HepG2 (cell line): Measurements from ENCODE around the gene CERS4. TPM values are rescaled to one million over a fixed set of nuclear protein-coding genes. Genes with fewer than 3 reads are reported as not detected.
A peak's percentile ranks its signal among the peaks of the same experiment; 100 is the strongest.

ENCODE experiments used
- CENPX ChIP-seq: sonication (generic); formaldehyde crosslinking; IDR thresholded peaks from 2 replicates; pipeline ENCODE4 v1.9.0; 2021; ENCODE audit warnings: mild to moderate bottlenecking, missing genetic modification reagents, moderate library complexity
- DMAP1 ChIP-seq: IDR thresholded peaks from 2 replicates; pipeline ENCODE4 v1.6.1; 2016
- FOXC1 ChIP-seq: sonication (generic); formaldehyde crosslinking; IDR thresholded peaks from 2 replicates; pipeline ENCODE4 v1.8.0; 2022; ENCODE audit warnings: mild to moderate bottlenecking, missing genetic modification reagents, borderline replicate concordance
- FOXP1 ChIP-seq, 2 experiments: fragments of 450-650 bp in 1 of 2; IDR thresholded peaks; 2 replicates each; pipeline ENCODE4 v1.6.1; 2017 to 2018; ENCODE audit warnings: antibody characterized with exemption in 1 of 2
- HCFC1 ChIP-seq: fragments of 150-350 bp; IDR thresholded peaks from 2 replicates; pipeline ENCODE4 v1.6.1; 2014; ENCODE audit warnings: low read depth, low read length
- HMG20B ChIP-seq: conservative IDR thresholded peaks from 2 replicates; pipeline ENCODE4 v1.6.1; 2016; ENCODE audit warnings: missing genetic modification reagents, missing compliant biosample characterization
- MIER3 ChIP-seq: IDR thresholded peaks from 2 replicates; pipeline ENCODE4 v1.6.1; 2016; ENCODE audit warnings: missing compliant biosample characterization, borderline replicate concordance
- POLR2G ChIP-seq: fragments of 200-400 bp; formaldehyde crosslinking; IDR thresholded peaks from 2 replicates; pipeline ENCODE4 v1.6.1; 2018; ENCODE audit warnings: mild to moderate bottlenecking, low read depth, low read length, moderate library complexity
- PRMT3 ChIP-seq: sonication (generic); formaldehyde crosslinking; IDR thresholded peaks from 2 replicates; pipeline ENCODE4 v1.8.1; 2022; ENCODE audit warnings: low read depth, mild to moderate bottlenecking, moderate library complexity, missing genetic modification reagents, borderline replicate concordance
- RFX3 ChIP-seq: IDR thresholded peaks from 2 replicates; pipeline ENCODE4 v1.6.1; 2016; ENCODE audit warnings: missing biosample characterization, missing genetic modification reagents
- ZFY ChIP-seq: sonication (generic); formaldehyde crosslinking; IDR thresholded peaks from 2 replicates; pipeline ENCODE4 v1.4.0; 2020; ENCODE audit warnings: missing genetic modification reagents
- ZNF501 ChIP-seq: sonication (generic); formaldehyde crosslinking; IDR thresholded peaks from 2 replicates; pipeline ENCODE4 v1.5.1; 2020; ENCODE audit warnings: mild to moderate bottlenecking, moderate library complexity, missing genetic modification reagents
- polyA plus RNA-seq, 8 experiments: library from polyadenylated mRNA; depleted of rRNA in 3 of 8; stranded (reverse) in 7 of 8; unstranded in 1 of 8; fragments of >200 nt; fragmentation: Illumina TruSeq in 4 of 8; extraction: Trizol in 4 of 8; gene quantifications; 2 replicates each; pipeline versions ENCODE4 v1.2.1 to v1.2.3, GENCODE V29; 2011 to 2016; ENCODE audit warnings: low read depth in 4 of 8, missing spikeins in 1 of 8, mixed read lengths in 1 of 8; ENCODE audit not compliant: insufficient read depth in 1 of 8
- total RNA-seq, 5 experiments: library from RNA; depleted of rRNA; stranded (reverse); fragments of >200 nt; fragmentation: Illumina TruSeq; extraction: Trizol; gene quantifications; 2 replicates each; pipeline ENCODE4 v1.2.3, GENCODE V29; 2016; ENCODE audit warnings: low read depth in 1 of 5
- TF ChIP-seq, protein P1 (sequence below): sonication (generic); formaldehyde crosslinking; IDR thresholded peaks from 2 replicates; pipeline ENCODE4 v1.4.0; 2020; ENCODE audit warnings: missing genetic modification reagents, borderline replicate concordance
- TF ChIP-seq, protein P2 (sequence below): sonication (generic); formaldehyde crosslinking; IDR thresholded peaks from 2 replicates; pipeline ENCODE4 v1.8.1; 2023; ENCODE audit warnings: mild to moderate bottlenecking, moderate library complexity, missing genetic modification reagents
- TF ChIP-seq, protein P3 (sequence below): sonication (generic); formaldehyde crosslinking; IDR thresholded peaks from 2 replicates; pipeline ENCODE4 v1.4.0; 2020; ENCODE audit warnings: missing genetic modification reagents, low read depth, mild to moderate bottlenecking, borderline replicate concordance
- TF ChIP-seq, protein P4 (sequence below): sonication (generic); formaldehyde crosslinking; IDR thresholded peaks from 2 replicates; pipeline ENCODE4 v1.4.0; 2020; ENCODE audit warnings: mild to moderate bottlenecking, missing genetic modification reagents, borderline replicate concordance
- TF ChIP-seq, protein P5 (sequence below): sonication (generic); formaldehyde crosslinking; IDR thresholded peaks from 2 replicates; pipeline ENCODE4 v1.9.0; 2021; ENCODE audit warnings: missing genetic modification reagents, borderline replicate concordance

The CERS4 gene
- total and polyA plus RNA-seq, 2 of the 13 experiments (the other 11 are each of a cell fraction or from before 2014, with no cell fraction given) = 74.7 to 83.5 TPM

DNA sequence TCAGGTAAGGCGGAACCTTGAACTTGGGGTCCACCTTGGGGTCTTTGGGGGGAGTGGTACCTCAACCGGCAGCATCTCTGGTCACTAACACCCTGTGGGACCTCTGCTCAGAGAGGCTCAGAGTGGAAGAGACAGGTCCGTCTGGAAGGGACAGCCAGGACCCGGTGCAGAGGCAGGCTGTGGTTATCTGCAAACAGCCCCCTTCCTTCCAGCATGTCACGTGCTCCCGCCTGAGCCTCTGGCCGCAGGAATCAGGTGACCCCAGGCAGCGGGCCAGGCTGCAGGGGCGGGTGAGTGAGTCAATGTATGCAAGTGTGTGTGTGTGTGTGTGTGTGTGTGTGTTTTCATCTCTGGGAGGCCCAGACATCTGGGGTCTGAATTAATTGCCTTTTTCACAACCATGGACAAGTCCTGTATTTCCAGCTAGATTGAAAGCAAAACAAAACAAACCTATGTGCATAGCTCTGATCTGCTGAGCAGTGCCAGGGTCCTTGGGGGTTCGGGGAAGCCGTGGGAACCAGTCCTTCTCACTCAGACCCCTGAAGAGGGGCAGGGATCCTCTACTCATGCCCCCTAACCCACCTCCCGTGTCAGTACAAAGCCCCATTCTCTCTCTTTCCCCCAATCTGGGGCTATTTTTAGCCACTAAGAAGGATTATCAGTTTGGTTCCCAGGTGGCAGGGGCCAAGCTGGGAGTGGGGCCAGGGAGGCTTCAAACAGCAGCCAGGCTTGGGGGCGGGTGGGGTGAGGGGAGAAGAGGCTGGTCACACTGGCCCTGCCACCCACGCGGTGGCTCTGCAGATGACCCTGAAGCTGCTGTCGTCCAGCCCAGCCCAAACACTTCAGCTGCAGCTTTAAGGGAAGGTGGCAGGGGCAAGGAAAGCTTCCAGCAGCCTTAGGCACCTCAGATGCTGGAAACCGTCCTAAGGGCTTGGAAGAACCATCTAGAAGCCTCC is 31.4 kb downstream of the CERS4 start (continued):
- TF ChIP-seq, protein P1, sequence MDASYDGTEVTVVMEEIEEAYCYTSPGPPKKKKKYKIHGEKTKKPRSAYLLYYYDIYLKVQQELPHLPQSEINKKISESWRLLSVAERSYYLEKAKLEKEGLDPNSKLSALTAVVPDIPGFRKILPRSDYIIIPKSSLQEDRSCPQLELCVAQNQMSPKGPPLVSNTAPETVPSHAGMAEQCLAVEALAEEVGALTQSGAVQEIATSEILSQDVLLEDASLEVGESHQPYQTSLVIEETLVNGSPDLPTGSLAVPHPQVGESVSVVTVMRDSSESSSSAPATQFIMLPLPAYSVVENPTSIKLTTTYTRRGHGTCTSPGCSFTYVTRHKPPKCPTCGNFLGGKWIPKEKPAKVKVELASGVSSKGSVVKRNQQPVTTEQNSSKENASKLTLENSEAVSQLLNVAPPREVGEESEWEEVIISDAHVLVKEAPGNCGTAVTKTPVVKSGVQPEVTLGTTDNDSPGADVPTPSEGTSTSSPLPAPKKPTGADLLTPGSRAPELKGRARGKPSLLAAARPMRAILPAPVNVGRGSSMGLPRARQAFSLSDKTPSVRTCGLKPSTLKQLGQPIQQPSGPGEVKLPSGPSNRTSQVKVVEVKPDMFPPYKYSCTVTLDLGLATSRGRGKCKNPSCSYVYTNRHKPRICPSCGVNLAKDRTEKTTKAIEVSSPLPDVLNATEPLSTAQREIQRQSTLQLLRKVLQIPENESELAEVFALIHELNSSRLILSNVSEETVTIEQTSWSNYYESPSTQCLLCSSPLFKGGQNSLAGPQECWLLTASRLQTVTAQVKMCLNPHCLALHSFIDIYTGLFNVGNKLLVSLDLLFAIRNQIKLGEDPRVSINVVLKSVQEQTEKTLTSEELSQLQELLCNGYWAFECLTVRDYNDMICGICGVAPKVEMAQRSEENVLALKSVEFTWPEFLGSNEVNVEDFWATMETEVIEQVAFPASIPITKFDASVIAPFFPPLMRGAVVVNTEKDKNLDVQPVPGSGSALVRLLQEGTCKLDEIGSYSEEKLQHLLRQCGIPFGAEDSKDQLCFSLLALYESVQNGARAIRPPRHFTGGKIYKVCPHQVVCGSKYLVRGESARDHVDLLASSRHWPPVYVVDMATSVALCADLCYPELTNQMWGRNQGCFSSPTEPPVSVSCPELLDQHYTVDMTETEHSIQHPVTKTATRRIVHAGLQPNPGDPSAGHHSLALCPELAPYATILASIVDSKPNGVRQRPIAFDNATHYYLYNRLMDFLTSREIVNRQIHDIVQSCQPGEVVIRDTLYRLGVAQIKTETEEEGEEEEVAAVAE = peak; percentile 66; the same call in 1 of the 2 replicates
- TF ChIP-seq, protein P2, sequence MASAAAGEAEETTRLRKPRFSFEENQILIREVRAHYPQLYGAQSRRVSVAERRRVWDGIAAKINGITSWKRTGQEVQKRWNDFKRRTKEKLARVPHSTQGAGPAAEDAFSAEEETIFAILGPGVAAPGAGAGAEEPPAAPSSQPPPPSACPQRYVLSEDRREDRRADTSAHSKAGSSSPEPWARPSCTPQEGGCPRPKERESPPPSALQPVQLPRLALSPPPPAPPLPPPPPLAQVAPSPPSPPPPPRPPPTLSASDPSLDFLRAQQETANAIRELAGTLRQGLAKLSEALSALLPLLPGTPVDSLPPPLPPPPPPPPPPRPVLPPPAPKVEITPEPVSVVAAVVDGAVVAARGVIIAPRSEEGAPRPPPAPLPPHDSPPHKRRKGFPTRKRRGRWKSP (CRISPR knock-in tag) = no peak
- TF ChIP-seq MIER3 (CRISPR knock-in tag) = peak; percentile 84
- TF ChIP-seq HMG20B = no peak
- no peak for TF ChIP-seq FOXC1 (CRISPR knock-in tag)
- no peak for TF ChIP-seq RFX3 (CRISPR knock-in tag)
- TF ChIP-seq, protein P3, sequence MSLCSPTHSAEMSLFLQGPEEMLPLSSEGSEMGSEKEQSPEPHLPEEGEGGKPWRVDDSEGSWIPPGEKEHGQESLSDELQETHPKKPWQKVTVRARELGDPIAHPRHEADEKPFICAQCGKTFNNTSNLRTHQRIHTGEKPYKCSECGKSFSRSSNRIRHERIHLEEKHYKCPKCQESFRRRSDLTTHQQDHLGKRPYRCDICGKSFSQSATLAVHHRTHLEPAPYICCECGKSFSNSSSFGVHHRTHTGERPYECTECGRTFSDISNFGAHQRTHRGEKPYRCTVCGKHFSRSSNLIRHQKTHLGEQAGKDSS (CRISPR knock-in tag) = peak; percentile 64; the same call in 1 of the 2 replicates
- TF ChIP-seq PRMT3 (CRISPR knock-in tag) = no peak
- TF ChIP-seq, protein P4, sequence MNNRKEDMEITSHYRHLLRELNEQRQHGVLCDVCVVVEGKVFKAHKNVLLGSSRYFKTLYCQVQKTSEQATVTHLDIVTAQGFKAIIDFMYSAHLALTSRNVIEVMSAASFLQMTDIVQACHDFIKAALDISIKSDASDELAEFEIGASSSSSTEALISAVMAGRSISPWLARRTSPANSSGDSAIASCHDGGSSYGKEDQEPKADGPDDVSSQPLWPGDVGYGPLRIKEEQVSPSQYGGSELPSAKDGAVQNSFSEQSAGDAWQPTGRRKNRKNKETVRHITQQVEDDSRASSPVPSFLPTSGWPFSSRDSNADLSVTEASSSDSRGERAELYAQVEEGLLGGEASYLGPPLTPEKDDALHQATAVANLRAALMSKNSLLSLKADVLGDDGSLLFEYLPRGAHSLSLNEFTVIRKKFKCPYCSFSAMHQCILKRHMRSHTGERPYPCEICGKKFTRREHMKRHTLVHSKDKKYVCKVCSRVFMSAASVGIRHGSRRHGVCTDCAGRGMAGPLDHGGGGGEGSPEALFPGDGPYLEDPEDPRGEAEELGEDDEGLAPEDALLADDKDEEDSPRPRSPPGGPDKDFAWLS = no peak
- TF ChIP-seq CENPX (CRISPR knock-in tag) = no peak
- peak; percentile 43; the same call in 1 of the 2 replicates for TF ChIP-seq FOXP1 (IDR thresholded peaks at IDR 0.05)
- TF ChIP-seq FOXP1 (CRISPR knock-in tag; IDR thresholded peaks at IDR 0.05) = peak; percentile 70; the same call in 1 of the 2 replicates
- TF ChIP-seq, protein P5, sequence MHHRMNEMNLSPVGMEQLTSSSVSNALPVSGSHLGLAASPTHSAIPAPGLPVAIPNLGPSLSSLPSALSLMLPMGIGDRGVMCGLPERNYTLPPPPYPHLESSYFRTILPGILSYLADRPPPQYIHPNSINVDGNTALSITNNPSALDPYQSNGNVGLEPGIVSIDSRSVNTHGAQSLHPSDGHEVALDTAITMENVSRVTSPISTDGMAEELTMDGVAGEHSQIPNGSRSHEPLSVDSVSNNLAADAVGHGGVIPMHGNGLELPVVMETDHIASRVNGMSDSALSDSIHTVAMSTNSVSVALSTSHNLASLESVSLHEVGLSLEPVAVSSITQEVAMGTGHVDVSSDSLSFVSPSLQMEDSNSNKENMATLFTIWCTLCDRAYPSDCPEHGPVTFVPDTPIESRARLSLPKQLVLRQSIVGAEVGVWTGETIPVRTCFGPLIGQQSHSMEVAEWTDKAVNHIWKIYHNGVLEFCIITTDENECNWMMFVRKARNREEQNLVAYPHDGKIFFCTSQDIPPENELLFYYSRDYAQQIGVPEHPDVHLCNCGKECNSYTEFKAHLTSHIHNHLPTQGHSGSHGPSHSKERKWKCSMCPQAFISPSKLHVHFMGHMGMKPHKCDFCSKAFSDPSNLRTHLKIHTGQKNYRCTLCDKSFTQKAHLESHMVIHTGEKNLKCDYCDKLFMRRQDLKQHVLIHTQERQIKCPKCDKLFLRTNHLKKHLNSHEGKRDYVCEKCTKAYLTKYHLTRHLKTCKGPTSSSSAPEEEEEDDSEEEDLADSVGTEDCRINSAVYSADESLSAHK = no peak
- no peak; the same call in 1 of the 2 replicates for TF ChIP-seq POLR2G
- no peak for TF ChIP-seq HCFC1
- peak; percentile 34; the same call in 1 of the 2 replicates for TF ChIP-seq ZFY (CRISPR knock-in tag)
- TF ChIP-seq ZNF501 = peak; percentile 71
- TF ChIP-seq DMAP1 (CRISPR knock-in tag) = 0 out of 2 replicates have a peak, but pooled peaks have one; percentile 30
